Suppressor macrophage treated with lipopolysaccharide for 1 hour (primary cell): ENCODE data around the gene CHSY1.
"Not testable (repeated sequence)": the region's sequence is repeated elsewhere in the genome, so short reads cannot be mapped to it uniquely, and the experiment has no call there.

Source experiments
- DNase-seq, 3 donors: peaks; one replicate each; pipeline ENCODE4 v3.0.0-alpha.2; 2020 to 2022

The CHSY1 gene

GRCh38 chr15:101133751-101134261 is 118.0 kb downstream of the CHSY1 start:
- DNase-seq, result no peak

GRCh38 chr15:101133181-101133460 is 118.7 kb downstream of the CHSY1 start:
- no peak for DNase-seq

GRCh38 chr15:101132390-101133180 is 119.3 kb downstream of the CHSY1 start:
- no peak for DNase-seq

GRCh38 chr15:101131489-101132389 is 120.1 kb downstream of the CHSY1 start:
- DNase-seq, result no peak

- peak in 2 of 3 donors; percentile 61 to 66 for DNase-seq
These were observed 121.9 kb downstream of the CHSY1 start for GRCh38 chr15:101129851-101130380.

- DNase-seq, result peak in 1 of 3 donors; percentile 37
These were observed 123.4 kb downstream of the CHSY1 start for GRCh38 chr15:101128221-101129015.

GRCh38 chr15:101127506-101128076 is 124.3 kb downstream of the CHSY1 start:
- peak; percentile 56 to 83 (median 74) for DNase-seq

GRCh38 chr15:101126618-101127505 is 125.0 kb downstream of the CHSY1 start:
- DNase-seq, result no peak

- DNase-seq, result not testable (repeated sequence)
These were observed 125.9 kb downstream of the CHSY1 start for GRCh38 chr15:101125881-101126428.
